Activated CD8-positive, alpha-beta T cell treated with anti-CD3 and anti-CD28 coated beads for 36 hours (primary cell): Measurements from ENCODE around the gene PLA2G15. TPM values are rescaled to one million over a fixed set of nuclear protein-coding genes. Genes with fewer than 3 reads are reported as not detected.

Experiments used
- ATAC-seq: fragments of 200-7000 bp; cut with Tn5 transposase; one replicate; pipeline ENCODE4 v1.10.0; 2021; ENCODE audit warnings: mild to moderate bottlenecking, moderate library complexity
- CTCF ChIA-PET: fragments of 350-600 bp; sonication (Branson Sonifier 250); formaldehyde crosslinking; loops from one replicate; lab custom pipeline; 2021; ENCODE audit warnings: antibody characterized with exemption; lab: Charles Lee
- POLR2A ChIA-PET: fragments of 350-600 bp; sonication (Branson Sonifier 250); formaldehyde crosslinking; loops from one replicate; lab custom pipeline; 2021; ENCODE audit warnings: antibody characterized with exemption; lab: Charles Lee
- DNase-seq: peaks from one replicate; pipeline ENCODE4 v3.0.0-alpha.2; 2020
- H3K27ac Mint-ChIP-seq: one replicate; pipeline ENCODE4 v1.8.0; 2021; ENCODE audit warnings: mild to moderate bottlenecking, mixed read lengths
- H3K27me3 Mint-ChIP-seq: one replicate; pipeline ENCODE4 v1.8.0; 2021; ENCODE audit warnings: mixed read lengths
- H3K36me3 Mint-ChIP-seq: one replicate; pipeline ENCODE4 v1.8.0; 2021; ENCODE audit warnings: low read depth, mixed read lengths
- H3K4me1 Mint-ChIP-seq: one replicate; pipeline ENCODE4 v1.8.0; 2021; ENCODE audit warnings: low read depth, mixed read lengths
- H3K4me3 Mint-ChIP-seq: one replicate; pipeline ENCODE4 v1.8.0; 2021; ENCODE audit warnings: mild to moderate bottlenecking, moderate library complexity, mixed read lengths
- H3K9me3 Mint-ChIP-seq: one replicate; pipeline ENCODE4 v1.8.0; 2021; ENCODE audit warnings: mixed read lengths
- intact Hi-C: fragments of 100-400 bp; cut with micrococcal nuclease; formaldehyde crosslinking; loops from one replicate; pipeline ENCODE4 v1.10.0; 2022
- total RNA-seq, 2 experiments: library from RNA; stranded (reverse); gene quantifications; one replicate each; pipeline ENCODE4 v1.2.3, GENCODE V29; 2021
- TF ChIP-seq, protein P1 (sequence below): fragments of 200-600 bp; IDR thresholded peaks from one replicate; pipeline ENCODE4 v1.8.0; 2022; ENCODE audit warnings: antibody characterized with exemption, mild to moderate bottlenecking

Gene PLA2G15, protein sequence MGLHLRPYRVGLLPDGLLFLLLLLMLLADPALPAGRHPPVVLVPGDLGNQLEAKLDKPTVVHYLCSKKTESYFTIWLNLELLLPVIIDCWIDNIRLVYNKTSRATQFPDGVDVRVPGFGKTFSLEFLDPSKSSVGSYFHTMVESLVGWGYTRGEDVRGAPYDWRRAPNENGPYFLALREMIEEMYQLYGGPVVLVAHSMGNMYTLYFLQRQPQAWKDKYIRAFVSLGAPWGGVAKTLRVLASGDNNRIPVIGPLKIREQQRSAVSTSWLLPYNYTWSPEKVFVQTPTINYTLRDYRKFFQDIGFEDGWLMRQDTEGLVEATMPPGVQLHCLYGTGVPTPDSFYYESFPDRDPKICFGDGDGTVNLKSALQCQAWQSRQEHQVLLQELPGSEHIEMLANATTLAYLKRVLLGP
- 1 to 10 TPM; 6.7 to 6.8 TPM for total RNA-seq

DNA sequence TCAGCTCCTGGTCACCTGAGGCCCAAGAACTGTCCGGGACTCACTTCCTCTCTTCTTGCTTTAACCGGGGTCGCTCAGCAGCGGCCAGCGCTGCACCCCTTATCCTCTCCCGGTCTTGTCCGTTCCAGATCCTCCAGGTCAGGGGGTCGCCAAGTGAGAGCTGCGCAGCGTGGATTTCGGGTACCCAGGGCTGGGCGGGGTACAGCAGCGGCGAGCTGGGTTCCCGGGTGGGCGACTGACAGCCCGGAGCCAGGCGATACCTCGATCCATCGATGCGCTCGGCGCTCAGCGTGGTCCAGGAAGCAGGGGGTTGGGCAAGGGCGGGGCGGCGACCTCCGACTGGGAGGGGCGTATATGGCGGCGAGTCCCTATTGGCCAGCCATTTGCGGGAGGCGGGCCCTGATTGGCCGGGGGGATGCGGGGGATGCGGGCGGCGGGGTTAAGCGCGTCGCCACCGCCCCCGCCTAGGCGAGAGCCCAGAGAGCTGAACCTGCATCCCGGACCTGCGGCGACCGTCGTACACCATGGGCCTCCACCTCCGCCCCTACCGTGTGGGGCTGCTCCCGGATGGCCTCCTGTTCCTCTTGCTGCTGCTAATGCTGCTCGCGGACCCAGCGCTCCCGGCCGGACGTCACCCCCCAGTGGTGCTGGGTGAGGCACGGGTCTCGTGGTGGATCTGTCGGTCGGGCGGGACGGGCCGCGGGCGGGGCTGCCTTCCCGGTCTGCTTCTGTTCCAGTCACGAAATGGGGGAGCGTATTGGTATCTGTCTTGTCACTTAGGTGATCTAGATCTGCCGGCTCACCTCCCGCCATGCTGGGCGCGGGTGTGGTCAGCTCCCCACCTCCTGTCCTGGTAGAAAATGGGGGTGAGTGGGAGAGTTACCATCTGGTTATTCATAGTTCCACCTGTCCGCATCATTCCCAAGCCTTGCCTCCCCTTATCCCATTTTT, at the start of gene PLA2G15:
Gene PLA2G15, plus strand, starts transcription at position 471 of the 951 bp plus-strand sequence. Its CDS starts 54 bp downstream, at position 525.
- peak within 1 kb of the TSS; percentile 83 for H3K4me3 Mint-ChIP-seq
- peak; percentile 97 for DNase-seq
- ChIA-PET POLR2A (interaction anchor here (0.6 to 3.2 kb wide), 12 partner anchors 9 to 851 kb away, joined by 3 to 22 read pairs (median 8); partner anchors contain the start of genes ESRP2, PRMT7, SLC7A6 and SLC7A6OS), CTCF (interaction anchor here (0.8 to 7.6 kb wide), 7 partner anchors 8 to 116 kb away, joined by 3 to 89 read pairs (median 5); partner anchors contain the start of gene SLC7A6)
- peak; percentile 99 for ATAC-seq
- TF ChIP-seq, protein P1, sequence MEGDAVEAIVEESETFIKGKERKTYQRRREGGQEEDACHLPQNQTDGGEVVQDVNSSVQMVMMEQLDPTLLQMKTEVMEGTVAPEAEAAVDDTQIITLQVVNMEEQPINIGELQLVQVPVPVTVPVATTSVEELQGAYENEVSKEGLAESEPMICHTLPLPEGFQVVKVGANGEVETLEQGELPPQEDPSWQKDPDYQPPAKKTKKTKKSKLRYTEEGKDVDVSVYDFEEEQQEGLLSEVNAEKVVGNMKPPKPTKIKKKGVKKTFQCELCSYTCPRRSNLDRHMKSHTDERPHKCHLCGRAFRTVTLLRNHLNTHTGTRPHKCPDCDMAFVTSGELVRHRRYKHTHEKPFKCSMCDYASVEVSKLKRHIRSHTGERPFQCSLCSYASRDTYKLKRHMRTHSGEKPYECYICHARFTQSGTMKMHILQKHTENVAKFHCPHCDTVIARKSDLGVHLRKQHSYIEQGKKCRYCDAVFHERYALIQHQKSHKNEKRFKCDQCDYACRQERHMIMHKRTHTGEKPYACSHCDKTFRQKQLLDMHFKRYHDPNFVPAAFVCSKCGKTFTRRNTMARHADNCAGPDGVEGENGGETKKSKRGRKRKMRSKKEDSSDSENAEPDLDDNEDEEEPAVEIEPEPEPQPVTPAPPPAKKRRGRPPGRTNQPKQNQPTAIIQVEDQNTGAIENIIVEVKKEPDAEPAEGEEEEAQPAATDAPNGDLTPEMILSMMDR, result no peak
- no peaks in the 10 kb centered on the region for H3K36me3 Mint-ChIP-seq
- H3K9me3 Mint-ChIP-seq, result no peaks in the 10 kb centered on the region
- H3K27ac Mint-ChIP-seq, result peak within 1 kb of the TSS; percentile 82
- no peaks in the 10 kb centered on the region for H3K27me3 Mint-ChIP-seq
- peaks cover 18% of the 10 kb centered on the region for H3K4me1 Mint-ChIP-seq
- intact Hi-C loops, result no loop called here

GRCh38 chr16:68197250-68197649, 47.9 kb upstream of the PLA2G15 start:
- H3K4me1 Mint-ChIP-seq, result peaks cover 20% of the 10 kb centered on the region
- TF ChIP-seq, protein P1, result no peak
- DNase-seq, result no peak
- ChIA-PET POLR2A (interaction anchor here (1.0 kb wide), 1 partner anchor 30 kb away, joined by 3 read pairs; no protein-coding TSS in a partner anchor), CTCF (interaction anchor here (1.4 kb wide), 2 partner anchors 33 to 157 kb away, joined by 3 to 6 read pairs; no protein-coding TSS in a partner anchor)
- no peaks in the 10 kb centered on the region for H3K27me3 Mint-ChIP-seq
- no peak overlapping the region for H3K4me3 Mint-ChIP-seq
- ATAC-seq, result no peak
- H3K36me3 Mint-ChIP-seq, result peaks cover 10% of the 10 kb centered on the region
- intact Hi-C loops, result no loop called here
- H3K9me3 Mint-ChIP-seq, result no peaks in the 10 kb centered on the region
- H3K27ac Mint-ChIP-seq, result no peak overlapping the region

GRCh38 chr16:68200088-68200783, 44.9 kb upstream of the PLA2G15 start:
- ChIA-PET POLR2A (interaction anchor here (0.6 kb wide), 1 partner anchor 88 kb away, joined by 3 read pairs; no protein-coding TSS in a partner anchor), CTCF (interaction anchor here (0.9 to 2.6 kb wide), 7 partner anchors 10 to 106 kb away, joined by 3 to 7 read pairs (median 4); no protein-coding TSS in a partner anchor)
- intact Hi-C loops, result no loop called here
- Mint-ChIP-seq H3K4me3 (no peak overlapping the region), H3K4me1 (peaks cover 16% of the 10 kb centered on the region), H3K36me3 (peaks cover 12% of the 10 kb centered on the region), H3K9me3 (no peaks in the 10 kb centered on the region), H3K27me3 (no peaks in the 10 kb centered on the region), H3K27ac (peak overlapping the region; percentile 56)
- DNase-seq (no peak), ATAC-seq (peak; percentile 84)
- TF ChIP-seq, protein P1, result no peak

DNA sequence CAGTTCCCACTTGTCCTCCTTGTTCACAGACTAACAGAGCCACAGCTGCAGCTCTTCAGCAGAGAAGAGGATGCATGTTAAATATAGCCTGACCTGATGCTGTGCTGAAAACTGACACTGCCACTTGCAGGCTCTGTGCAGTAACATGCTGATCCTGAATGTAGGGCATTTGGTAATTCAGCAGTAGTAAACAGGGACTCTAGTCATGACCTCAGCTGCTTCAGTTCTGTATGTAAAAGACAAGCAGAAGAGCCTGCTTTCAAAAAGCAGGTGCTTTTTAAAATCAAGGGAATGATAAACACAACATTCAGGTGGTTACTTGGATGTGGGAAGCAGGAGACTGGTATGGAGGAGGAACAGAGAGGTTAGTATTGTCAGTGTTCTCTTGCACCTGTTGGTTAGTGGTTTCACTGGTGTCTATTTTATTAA, 43.1 kb upstream of the PLA2G15 start:
- intact Hi-C loops, result no loop called here

More for the DNA sequence above, 43.1 kb upstream of the PLA2G15 start:
- DNase-seq, result no peak
- H3K36me3 Mint-ChIP-seq, result peaks cover 14% of the 10 kb centered on the region
- H3K4me3 Mint-ChIP-seq, result no peak overlapping the region
- no peaks in the 10 kb centered on the region for H3K9me3 Mint-ChIP-seq
- CTCF ChIA-PET, result interaction anchor here (2.6 kb wide), 1 partner anchor 26 kb away, joined by 7 read pairs; no protein-coding TSS in a partner anchor
- H3K4me1 Mint-ChIP-seq, result peaks cover 17% of the 10 kb centered on the region
- H3K27me3 Mint-ChIP-seq, result no peaks in the 10 kb centered on the region
- POLR2A ChIA-PET, result interaction anchor here (0.6 to 1.3 kb wide), 3 partner anchors 10 to 20 kb away, joined by 3 to 5 read pairs (median 3); no protein-coding TSS in a partner anchor
- peak; percentile 42 for ATAC-seq
- H3K27ac Mint-ChIP-seq, result no peak overlapping the region
- TF ChIP-seq, protein P1, result no peak
